ENCODE results near the gene MAPK13. TPM values are rescaled to one million over a fixed set of nuclear protein-coding genes. Genes with fewer than 3 reads are reported as not detected.

Gene MAPK13
- total RNA-seq, 4 donors from 2014 or later = 62.2 to 136 (median 104) TPM

GRCh38 chr6:36135053-36135731 lies 4.9 kb downstream of the MAPK13 start:
- intact Hi-C loops (cut with DNase I) = no loop called here
- TF ChIP-seq CTCF (IDR thresholded peaks at IDR 0.05) = no peak
- no peak for TF ChIP-seq POLR2A (IDR thresholded peaks at IDR 0.05)
- WGBS, 2 donors = 75 to 86% methylated on average over 4 to 12 of the region's 13 CpGs
- Histone ChIP-seq H3K4me1 (peaks cover 12 to 44% (median 18%) of the 10 kb centered on the region in 3 donors), H3K4me3 (no peak overlapping the region), H3K27me3 (peaks cover 0 to 6% (median 0%) of the 10 kb centered on the region in 4 donors), H3K36me3 (peaks cover 8 to 82% (median 18%) of the 10 kb centered on the region in 3 donors), H3K9me3 (no peaks in the 10 kb centered on the region), H3K27ac (no peak overlapping the region)
- DNase-seq = no peak

- no peak overlapping the region for H3K4me3 ChIP-seq
- no peak for TF ChIP-seq CTCF (IDR thresholded peaks at IDR 0.05)
- no peak for TF ChIP-seq POLR2A (IDR thresholded peaks at IDR 0.05)
- intact Hi-C loops (cut with DNase I) = no loop called here
- H3K27me3 ChIP-seq = no peaks in the 10 kb centered on the region
- H3K4me1 ChIP-seq = peaks cover 12 to 37% (median 16%) of the 10 kb centered on the region in 3 donors
- H3K9me3 ChIP-seq = no peaks in the 10 kb centered on the region
- H3K36me3 ChIP-seq = peaks cover 8 to 91% (median 18%) of the 10 kb centered on the region in 3 donors
- DNase-seq = no peak
- no peak overlapping the region for H3K27ac ChIP-seq
- 80% methylated on average over 1 of the region's 2 CpGs; no CpG with 5 or more reads in 1 of the 2 donors for WGBS, 2 donors
Observed at GRCh38 chr6:36136034-36136433, 5.7 kb downstream of the MAPK13 start.

GRCh38 chr6:36136551-36136950 lies 6.2 kb downstream of the MAPK13 start:
- Histone ChIP-seq H3K4me3 (no peak overlapping the region), H3K4me1 (peaks cover 11 to 32% (median 12%) of the 10 kb centered on the region in 3 donors), H3K9me3 (no peaks in the 10 kb centered on the region), H3K27me3 (no peaks in the 10 kb centered on the region), H3K27ac (no peak overlapping the region), H3K36me3 (peaks cover 8 to 96% (median 18%) of the 10 kb centered on the region in 3 donors)
- TF ChIP-seq POLR2A (IDR thresholded peaks at IDR 0.05) = no peak
- TF ChIP-seq CTCF (IDR thresholded peaks at IDR 0.05) = no peak
- intact Hi-C loops (cut with DNase I) = no loop called here
- no peak for DNase-seq
- 93 to 98% methylated on average over 6 to 12 of the region's 12 CpGs for WGBS, 2 donors

GRCh38 chr6:36138667-36139066 lies 8.4 kb downstream of the MAPK13 start:
- Histone ChIP-seq H3K36me3 (peaks cover 8 to 86% (median 18%) of the 10 kb centered on the region in 3 donors), H3K27me3 (no peaks in the 10 kb centered on the region), H3K9me3 (no peaks in the 10 kb centered on the region), H3K27ac (no peak overlapping the region), H3K4me3 (no peak overlapping the region), H3K4me1 (peaks cover 0 to 22% (median 6%) of the 10 kb centered on the region in 3 donors)
- WGBS, 2 donors = 78 to 91% methylated on average over 9 to 11 of the region's 15 CpGs
- no peak for DNase-seq
- intact Hi-C loops (cut with DNase I) = no loop called here
- TF ChIP-seq POLR2A (IDR thresholded peaks at IDR 0.05) (no peak), CTCF (IDR thresholded peaks at IDR 0.05) (no peak)

GRCh38 chr6:36139431-36139830 lies 9.1 kb downstream of the MAPK13 start:
- H3K4me3 ChIP-seq = no peak overlapping the region
- H3K36me3 ChIP-seq = peaks cover 8 to 79% (median 18%) of the 10 kb centered on the region in 3 donors
- WGBS, 2 donors = 20 to 57% methylated on average over 1 to 7 of the region's 7 CpGs
- no peaks in the 10 kb centered on the region for H3K9me3 ChIP-seq
- peaks cover 0 to 22% (median 6%) of the 10 kb centered on the region in 3 donors for H3K4me1 ChIP-seq
- intact Hi-C loops (cut with DNase I) = no loop called here
- DNase-seq = no peak
- no peaks in the 10 kb centered on the region for H3K27me3 ChIP-seq
- no peak overlapping the region for H3K27ac ChIP-seq
- TF ChIP-seq POLR2A (IDR thresholded peaks at IDR 0.05) (no peak), CTCF (IDR thresholded peaks at IDR 0.05) (peak in 2 of 6 experiments; percentile 13 to 26)

Measured in esophagus squamous epithelium (tissue), 5 donors.